Nephron progenitor cell (in vitro differentiated cells): ENCODE results near the gene CARD19.

Experiments used
- DNase-seq: peaks from one replicate; pipeline ENCODE4 v3.0.0; 2021
- H3K27ac Mint-ChIP-seq: 2 replicates; pipeline ENCODE4 v1.8.0; 2021; ENCODE audit warnings: mild to moderate bottlenecking, moderate library complexity, mixed read lengths
- H3K27me3 Mint-ChIP-seq: 2 replicates; pipeline ENCODE4 v1.8.0; 2021; ENCODE audit warnings: mild to moderate bottlenecking, low read depth, mixed read lengths; ENCODE audit not compliant: poor library complexity
- H3K36me3 Mint-ChIP-seq: 2 replicates; pipeline ENCODE4 v1.8.0; 2021; ENCODE audit warnings: low read depth, mixed read lengths
- H3K4me1 Mint-ChIP-seq: 2 replicates; pipeline ENCODE4 v1.8.0; 2021; ENCODE audit warnings: mixed read lengths
- H3K4me3 Mint-ChIP-seq: 2 replicates; pipeline ENCODE4 v1.8.0; 2021; ENCODE audit warnings: mild to moderate bottlenecking, moderate library complexity, mixed read lengths
- H3K9me3 Mint-ChIP-seq: 2 replicates; pipeline ENCODE4 v1.8.0; 2021; ENCODE audit warnings: mild to moderate bottlenecking, moderate library complexity, mixed read lengths
- CTCF ChIP-seq: fragments of 200-600 bp; sonication (generic); IDR thresholded peaks from 2 replicates; pipeline ENCODE4 v1.5.0; 2021; ENCODE audit warnings: antibody characterized with exemption

Gene CARD19

DNA sequence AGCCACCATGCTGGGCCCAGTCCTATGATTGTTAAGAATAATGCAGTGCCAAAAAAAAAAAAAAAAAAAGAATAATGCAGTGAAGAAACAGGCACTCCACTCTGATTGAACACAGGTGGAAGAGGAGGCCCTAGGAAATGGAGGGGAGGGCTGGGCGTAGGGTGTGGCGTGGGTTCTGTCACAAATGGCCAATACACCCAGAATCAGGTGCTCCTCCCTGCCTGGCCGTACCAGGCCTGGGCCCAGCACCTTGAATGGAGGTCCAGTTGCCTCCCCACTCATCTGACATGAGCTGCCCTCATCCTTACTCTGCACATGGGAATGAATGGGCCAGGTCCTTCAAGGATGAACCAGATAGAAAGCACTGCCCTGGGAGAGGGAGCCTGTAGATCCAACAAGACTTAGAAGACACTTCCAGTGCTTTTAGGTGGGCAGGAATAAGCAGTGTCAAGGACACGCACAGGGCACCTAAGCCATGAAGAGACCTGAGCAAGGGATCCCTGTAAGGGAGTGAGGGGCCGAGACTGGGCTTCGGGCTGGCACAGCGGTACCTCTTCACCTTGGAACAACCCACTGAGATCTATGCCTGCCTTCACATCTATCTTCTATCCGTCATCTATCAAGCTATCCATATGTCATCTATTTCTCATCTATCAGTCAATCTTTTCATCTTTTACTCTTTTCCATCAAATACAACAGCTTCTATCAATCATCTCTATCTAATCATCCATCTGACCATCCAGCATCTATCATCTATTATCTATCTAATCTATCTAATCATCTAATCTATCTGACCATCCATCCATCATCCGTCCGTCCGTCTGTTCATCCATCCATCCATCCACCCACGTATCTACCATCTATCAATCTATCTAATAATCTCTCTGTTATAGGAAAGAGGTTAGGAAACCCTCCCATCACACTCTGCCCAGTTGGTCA is 22.2 kb downstream of the CARD19 start:
- no peak for DNase-seq
- Mint-ChIP-seq H3K9me3 (no peaks in the 10 kb centered on the region), H3K4me1 (peaks cover 15% of the 10 kb centered on the region), H3K27ac (peak overlapping the region; percentile 27), H3K27me3 (no peaks in the 10 kb centered on the region), H3K4me3 (no peak overlapping the region), H3K36me3 (no peaks in the 10 kb centered on the region)
- no peak for TF ChIP-seq CTCF

GRCh38 chr9:93118863-93119702 is 23.1 kb downstream of the CARD19 start:
- Mint-ChIP-seq H3K27ac (peak overlapping the region; percentile 71), H3K9me3 (no peaks in the 10 kb centered on the region), H3K36me3 (no peaks in the 10 kb centered on the region), H3K4me3 (no peak overlapping the region), H3K27me3 (no peaks in the 10 kb centered on the region), H3K4me1 (peaks cover 15% of the 10 kb centered on the region)
- TF ChIP-seq CTCF, result no peak
- no peak for DNase-seq

- Mint-ChIP-seq H3K9me3 (no peaks in the 10 kb centered on the region), H3K27ac (no peak overlapping the region), H3K4me3 (no peak overlapping the region), H3K27me3 (no peaks in the 10 kb centered on the region), H3K4me1 (peaks cover 14% of the 10 kb centered on the region), H3K36me3 (no peaks in the 10 kb centered on the region)
- no peak for TF ChIP-seq CTCF
- DNase-seq, result no peak
Measured at GRCh38 chr9:93119703-93119952, 23.6 kb downstream of the CARD19 start.

- DNase-seq, result peak; percentile 1
- Mint-ChIP-seq H3K36me3 (no peaks in the 10 kb centered on the region), H3K27ac (peak overlapping the region; percentile 30), H3K4me1 (peaks cover 9% of the 10 kb centered on the region), H3K4me3 (no peak overlapping the region), H3K9me3 (no peaks in the 10 kb centered on the region), H3K27me3 (no peaks in the 10 kb centered on the region)
- TF ChIP-seq CTCF, result no peak
Measured at GRCh38 chr9:93119953-93120845, 24.2 kb downstream of the CARD19 start.

DNA sequence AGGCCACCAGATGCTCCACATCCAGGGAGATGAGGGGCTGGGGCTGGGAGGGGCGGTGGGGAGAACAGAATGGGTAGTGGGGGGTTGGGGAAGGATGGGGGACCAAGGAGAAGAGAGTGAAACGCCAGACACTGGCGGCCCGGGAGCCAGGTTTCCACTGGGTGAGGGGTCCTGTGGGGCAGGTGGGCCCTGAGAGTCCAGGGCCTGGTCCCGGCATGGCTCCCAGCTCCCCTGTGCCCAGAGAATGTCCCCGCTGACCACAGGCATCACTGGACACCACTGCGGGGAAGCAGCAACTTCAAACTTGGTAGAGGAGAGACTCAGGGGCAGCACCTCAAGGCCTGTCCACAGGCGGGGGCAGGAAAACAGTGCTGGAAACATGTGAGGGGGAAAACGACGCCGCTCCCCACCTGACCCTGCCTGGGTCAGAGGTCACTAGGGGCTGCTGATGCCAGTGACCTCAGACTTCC is 24.9 kb downstream of the CARD19 start:
- Mint-ChIP-seq H3K27me3 (no peaks in the 10 kb centered on the region), H3K4me3 (no peak overlapping the region), H3K36me3 (no peaks in the 10 kb centered on the region), H3K27ac (no peak overlapping the region), H3K4me1 (peaks cover 13% of the 10 kb centered on the region), H3K9me3 (no peaks in the 10 kb centered on the region)
- TF ChIP-seq CTCF, result no peak
- no peak for DNase-seq
